Erythroblast (primary cell): Measurements from ENCODE around the gene HDAC7.

Experiments
- GATA1 ChIP-seq: IDR thresholded peaks from 2 replicates; pipeline ENCODE4 v1.6.1; 2011; ENCODE audit warnings: low read depth, mild to moderate bottlenecking, control low read depth, low read length, moderate library complexity
- POLR2A ChIP-seq: IDR thresholded peaks from 2 replicates; pipeline ENCODE4 v1.6.1; 2011; ENCODE audit warnings: mild to moderate bottlenecking, low read length

GRCh38 chr12:47835831-47836155 is 16.1 kb upstream of the HDAC7 start:
- TF ChIP-seq POLR2A (no peak), GATA1 (no peak)
